HepG2 (cell line): ENCODE data around the gene MPV17L2. TPM values are rescaled to one million over a fixed set of nuclear protein-coding genes. Genes with fewer than 3 reads are reported as not detected.

Experiments
- EED ChIP-seq: sonication (generic); formaldehyde crosslinking; IDR thresholded peaks from 2 replicates; pipeline ENCODE4 v1.5.0; 2020; ENCODE audit warnings: mild to moderate bottlenecking, missing genetic modification reagents
- GZF1 ChIP-seq: sonication (generic); formaldehyde crosslinking; IDR thresholded peaks from 2 replicates; pipeline ENCODE4 v1.5.1; 2020; ENCODE audit warnings: mild to moderate bottlenecking, missing genetic modification reagents
- HDAC6 ChIP-seq: fragments of 200-600 bp; sonication (generic); IDR thresholded peaks from 2 replicates; pipeline ENCODE4 v1.7.0; 2017; ENCODE audit warnings: mild to moderate bottlenecking, antibody characterized with exemption, low read length, low read depth
- HOXA9 ChIP-seq: sonication (generic); formaldehyde crosslinking; IDR thresholded peaks from 2 replicates; pipeline ENCODE4 v1.8.1; 2022; ENCODE audit warnings: missing genetic modification reagents, mild to moderate bottlenecking, moderate library complexity, borderline replicate concordance
- JUNB ChIP-seq: sonication (generic); formaldehyde crosslinking; IDR thresholded peaks from 2 replicates; pipeline ENCODE4 v1.8.0; 2022; ENCODE audit warnings: missing genetic modification reagents, mild to moderate bottlenecking, borderline replicate concordance
- KLF13 ChIP-seq: sonication (generic); formaldehyde crosslinking; IDR thresholded peaks from 2 replicates; pipeline ENCODE4 v1.4.0; 2020; ENCODE audit warnings: mild to moderate bottlenecking, missing genetic modification reagents
- LRRFIP1 ChIP-seq: sonication (generic); formaldehyde crosslinking; conservative IDR thresholded peaks from 2 replicates; pipeline ENCODE4 v1.4.0; 2020; ENCODE audit warnings: missing genetic modification reagents
- MIER2 ChIP-seq: IDR thresholded peaks from 2 replicates; pipeline ENCODE4 v1.6.1; 2016; ENCODE audit warnings: missing biosample characterization, missing genetic modification reagents
- PATZ1 ChIP-seq: sonication (generic); formaldehyde crosslinking; IDR thresholded peaks from 2 replicates; pipeline ENCODE4 v1.4.0; 2020; ENCODE audit warnings: missing genetic modification reagents
- PRDM10 ChIP-seq: sonication (generic); formaldehyde crosslinking; IDR thresholded peaks from 2 replicates; pipeline ENCODE4 v1.4.0; 2020; ENCODE audit warnings: low read depth, missing genetic modification reagents
- SETDB1 ChIP-seq: sonication (generic); formaldehyde crosslinking; IDR thresholded peaks from 2 replicates; pipeline ENCODE4 v1.5.1; 2020; ENCODE audit warnings: missing genetic modification reagents, mild to moderate bottlenecking, borderline replicate concordance
- SMARCE1 ChIP-seq: fragments of 450-650 bp; IDR thresholded peaks from 2 replicates; pipeline ENCODE4 v1.6.1; 2017; ENCODE audit warnings: borderline replicate concordance
- U2AF1 ChIP-seq: fragments of 200-400 bp; formaldehyde crosslinking; optimal IDR thresholded peaks from 2 replicates; pipeline ENCODE3; 2017; ENCODE audit warnings: mild to moderate bottlenecking, low read depth, low read length
- ZBTB8A ChIP-seq: sonication (generic); formaldehyde crosslinking; IDR thresholded peaks from 2 replicates; pipeline ENCODE4 v1.4.0; 2020; ENCODE audit warnings: mild to moderate bottlenecking, low read depth, missing genetic modification reagents, borderline replicate concordance
- ZC3H4 ChIP-seq: sonication (generic); formaldehyde crosslinking; IDR thresholded peaks from 2 replicates; pipeline ENCODE4 v1.4.0; 2020; ENCODE audit warnings: missing genetic modification reagents, borderline replicate concordance
- ZFY ChIP-seq: sonication (generic); formaldehyde crosslinking; IDR thresholded peaks from 2 replicates; pipeline ENCODE4 v1.4.0; 2020; ENCODE audit warnings: missing genetic modification reagents
- ZMYM2 ChIP-seq: sonication (generic); formaldehyde crosslinking; IDR thresholded peaks from 2 replicates; pipeline ENCODE4 v1.8.0; 2022; ENCODE audit warnings: mild to moderate bottlenecking, missing genetic modification reagents
- ZNF17 ChIP-seq: sonication (generic); formaldehyde crosslinking; IDR thresholded peaks from 2 replicates; pipeline ENCODE4 v1.5.0; 2020; ENCODE audit warnings: mild to moderate bottlenecking, missing genetic modification reagents
- ZNF253 ChIP-seq: sonication (generic); formaldehyde crosslinking; IDR thresholded peaks from 2 replicates; pipeline ENCODE4 v1.8.0; 2022; ENCODE audit warnings: mild to moderate bottlenecking, missing genetic modification reagents, borderline replicate concordance
- ZNF292 ChIP-seq: sonication (generic); formaldehyde crosslinking; IDR thresholded peaks from 2 replicates; pipeline ENCODE4 v1.8.1; 2022; ENCODE audit warnings: mild to moderate bottlenecking, low read depth, missing genetic modification reagents, borderline replicate concordance
- ZNF576 ChIP-seq: sonication (generic); formaldehyde crosslinking; IDR thresholded peaks from 2 replicates; pipeline ENCODE4 v1.4.0; 2020; ENCODE audit warnings: mild to moderate bottlenecking, missing genetic modification reagents
- ZNF724P ChIP-seq: sonication (generic); formaldehyde crosslinking; IDR thresholded peaks from 2 replicates; pipeline ENCODE4 v1.8.0; 2022; ENCODE audit warnings: missing genetic modification reagents, borderline replicate concordance
- polyA plus RNA-seq, 8 experiments: library from polyadenylated mRNA; depleted of rRNA in 3 of 8; stranded (reverse) in 7 of 8; unstranded in 1 of 8; fragments of >200 nt; fragmentation: Illumina TruSeq in 4 of 8; extraction: Trizol in 4 of 8; gene quantifications; 2 replicates each; pipeline versions ENCODE4 v1.2.1 to v1.2.3, GENCODE V29; 2011 to 2016; ENCODE audit warnings: low read depth in 4 of 8, missing spikeins in 1 of 8, mixed read lengths in 1 of 8; ENCODE audit not compliant: insufficient read depth in 1 of 8
- total RNA-seq, 5 experiments: library from RNA; depleted of rRNA; stranded (reverse); fragments of >200 nt; fragmentation: Illumina TruSeq; extraction: Trizol; gene quantifications; 2 replicates each; pipeline ENCODE4 v1.2.3, GENCODE V29; 2016; ENCODE audit warnings: low read depth in 1 of 5

MPV17L2 gene
- total and polyA plus RNA-seq, 2 of the 13 experiments (the other 11 are each of a cell fraction or from before 2014, with no cell fraction given): 13.6 to 16.7 TPM

GRCh38 chr19:18156841-18157464 lies 36.1 kb upstream of the MPV17L2 start (continued):
- TF ChIP-seq PRDM10 (CRISPR knock-in tag) (no peak), EED (CRISPR knock-in tag) (no peak), MIER2 (CRISPR knock-in tag) (no peak), ZMYM2 (CRISPR knock-in tag) (no peak), PATZ1 (CRISPR knock-in tag) (peak; percentile 84), SETDB1 (CRISPR knock-in tag) (no peak), SMARCE1 (no peak), GZF1 (CRISPR knock-in tag) (no peak), KLF13 (no peak), U2AF1 (no peak), ZNF292 (no peak), ZNF576 (no peak), ZNF253 (no peak), LRRFIP1 (CRISPR knock-in tag) (no peak), ZFY (peak; percentile 44; the same call in 1 of the 2 replicates), HOXA9 (no peak), JUNB (CRISPR knock-in tag) (no peak), ZBTB8A (CRISPR knock-in tag) (no peak), ZC3H4 (CRISPR knock-in tag) (no peak), ZNF724P (CRISPR knock-in tag) (no peak), ZNF17 (CRISPR knock-in tag) (no peak), HDAC6 (no peak)
